HG02973 (cell line): ENCODE measurements around the gene C11orf54.
"Not testable (repeated sequence)": the region's sequence is repeated elsewhere in the genome, so short reads cannot be mapped to it uniquely, and the experiment has no call there.

Experiments used
- ATAC-seq: cut with Tn5 transposase; IDR thresholded peaks from one replicate; pipeline ENCODE4 v1.9.1; 2021; ENCODE audit warnings: moderate library complexity; ENCODE audit not compliant: unreplicated experiment

C11orf54 gene

DNA sequence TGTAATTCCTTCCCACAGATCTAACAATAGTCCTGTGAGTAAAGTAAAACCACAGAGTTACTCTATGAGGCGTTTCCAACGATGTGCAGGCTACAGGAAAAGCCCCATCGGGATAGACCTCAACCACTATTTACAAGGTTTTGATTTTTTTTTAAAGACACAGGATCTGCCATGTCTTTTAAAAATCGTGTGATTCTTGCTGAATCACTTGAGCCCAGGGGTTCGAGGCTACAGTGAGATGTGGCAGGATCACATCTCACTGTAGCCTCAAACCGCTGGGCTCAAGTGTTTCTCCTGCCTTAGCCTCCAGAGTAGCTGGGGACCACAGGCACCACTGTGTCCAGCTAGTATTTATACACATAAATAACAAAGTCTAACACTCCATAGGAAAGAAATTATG, 8.0 kb upstream of the C11orf54 start:
- no peak for ATAC-seq

DNA sequence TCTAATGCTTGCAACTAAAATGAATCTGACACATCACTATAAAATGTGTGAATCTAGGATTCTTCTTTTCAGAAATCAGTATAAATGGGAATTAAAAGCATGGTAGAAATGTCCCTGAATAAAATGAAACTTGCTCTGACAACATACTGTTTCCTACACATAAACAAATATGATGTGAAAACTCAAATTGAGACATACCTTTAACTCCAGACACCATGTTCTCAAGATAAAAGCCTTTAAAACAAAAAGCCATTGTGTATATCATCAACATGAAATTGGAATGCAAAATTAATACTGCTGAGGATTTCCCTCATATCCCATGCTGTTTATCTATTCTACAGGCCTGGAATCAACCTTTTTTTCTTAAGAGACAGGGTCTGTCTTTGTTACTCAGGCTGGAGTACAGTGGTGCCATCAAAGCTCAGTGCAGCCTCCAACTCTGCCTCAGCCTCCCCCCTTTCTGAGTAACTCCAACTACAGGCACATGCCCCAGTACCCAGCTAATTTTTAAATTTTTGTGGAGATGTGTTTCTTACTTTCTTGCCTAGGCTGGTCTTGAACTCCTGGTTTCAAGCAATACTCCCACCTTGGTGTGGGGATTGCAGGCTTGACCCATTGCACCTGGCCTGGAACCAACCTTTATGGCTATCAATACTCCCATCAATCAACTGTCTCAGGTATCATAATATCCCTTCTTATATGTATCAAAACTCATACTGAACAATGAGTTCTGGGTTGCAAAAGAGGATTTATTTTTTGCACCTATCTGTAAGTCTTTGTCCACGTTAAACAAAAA, 6.8 kb upstream of the C11orf54 start:
- no peak for ATAC-seq

DNA sequence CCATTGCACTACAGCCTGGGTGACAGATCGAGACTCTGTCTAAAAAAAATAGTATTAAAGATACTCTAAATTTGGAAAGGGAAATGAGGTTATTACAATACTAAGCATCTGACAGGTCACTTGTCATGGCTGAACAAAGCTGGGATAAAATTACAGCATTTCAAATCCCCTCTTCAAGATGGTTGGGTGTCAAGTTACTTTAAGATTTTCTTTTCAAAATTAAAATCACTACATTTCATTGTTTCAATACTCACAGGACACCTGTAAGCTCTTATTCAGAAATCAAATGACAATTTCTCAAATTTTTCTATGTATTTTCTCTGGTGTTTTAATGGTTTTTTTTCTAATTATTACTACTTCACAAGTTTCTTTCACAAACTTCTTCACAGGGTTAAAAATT, 5.8 kb upstream of the C11orf54 start:
- ATAC-seq = no peak

- ATAC-seq = no peak
These were observed 5.3 kb upstream of the C11orf54 start for GRCh38 chr11:93736129-93736528.

- ATAC-seq = no peak
These were observed 3.4 kb upstream of the C11orf54 start for GRCh38 chr11:93737904-93738612.

GRCh38 chr11:93738647-93739081, 2.8 kb upstream of the C11orf54 start:
- no peak for ATAC-seq

- ATAC-seq = no peak
These were observed 1.3 kb upstream of the C11orf54 start for GRCh38 chr11:93740031-93740729.

DNA sequence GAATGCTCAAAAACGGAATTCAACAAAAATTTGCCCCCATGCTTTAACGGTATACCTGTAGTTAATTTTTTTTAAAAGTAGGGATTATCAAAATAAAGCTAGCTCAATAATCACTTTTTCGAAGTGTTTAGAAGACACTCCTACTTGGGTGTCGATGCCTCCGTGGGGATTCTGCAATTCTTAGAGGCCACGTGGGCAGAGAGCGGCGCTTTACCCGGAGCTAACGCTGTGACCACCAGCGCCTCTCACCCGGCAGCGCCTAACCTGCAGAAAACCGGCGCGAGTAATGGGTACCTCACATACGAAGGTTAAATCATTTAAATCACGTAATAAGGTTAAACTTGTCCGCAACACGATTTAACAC, 760 bp upstream of the C11orf54 start:
- ATAC-seq = peak; percentile 37

GRCh38 chr11:93741882-93742226, 382 bp downstream of the C11orf54 start:
- peak; percentile 12 for ATAC-seq

- no peak for ATAC-seq
These were observed 1.8 kb downstream of the C11orf54 start for GRCh38 chr11:93743291-93743690.

- no peak for ATAC-seq
These were observed 3.2 kb downstream of the C11orf54 start for GRCh38 chr11:93744669-93745004.

GRCh38 chr11:93745005-93745755, 3.7 kb downstream of the C11orf54 start:
- not testable (repeated sequence) for ATAC-seq

GRCh38 chr11:93746101-93746500, 4.6 kb downstream of the C11orf54 start:
- no peak for ATAC-seq

- peak; percentile 79 for ATAC-seq
These were observed 5.7 kb downstream of the C11orf54 start for GRCh38 chr11:93747122-93747521.

DNA sequence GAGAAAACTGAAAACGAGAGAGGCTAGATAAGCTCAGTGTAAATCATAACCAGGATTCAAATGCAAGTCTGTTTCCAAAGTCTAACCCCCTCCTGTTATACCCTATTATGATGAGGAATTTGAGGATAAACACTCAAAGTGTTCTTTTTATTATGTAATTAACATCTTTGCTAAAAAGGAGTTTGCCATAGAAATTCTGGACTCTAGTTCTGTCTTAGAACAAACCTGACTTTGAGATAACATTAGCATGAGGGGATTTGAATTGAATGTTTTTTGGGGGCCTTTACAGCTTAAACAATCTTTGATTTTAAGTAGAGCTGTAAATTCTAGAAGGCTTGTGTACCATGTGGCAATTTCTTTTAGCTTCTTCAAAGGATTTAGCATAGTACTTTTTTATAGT, 9.5 kb downstream of the C11orf54 start:
- no peak for ATAC-seq

GRCh38 chr11:93753241-93753640, 11.8 kb downstream of the C11orf54 start:
- no peak for ATAC-seq

- ATAC-seq = no peak
These were observed 15.3 kb downstream of the C11orf54 start for GRCh38 chr11:93756748-93757147.

GRCh38 chr11:93757301-93757700, 15.8 kb downstream of the C11orf54 start:
- ATAC-seq = no peak

DNA sequence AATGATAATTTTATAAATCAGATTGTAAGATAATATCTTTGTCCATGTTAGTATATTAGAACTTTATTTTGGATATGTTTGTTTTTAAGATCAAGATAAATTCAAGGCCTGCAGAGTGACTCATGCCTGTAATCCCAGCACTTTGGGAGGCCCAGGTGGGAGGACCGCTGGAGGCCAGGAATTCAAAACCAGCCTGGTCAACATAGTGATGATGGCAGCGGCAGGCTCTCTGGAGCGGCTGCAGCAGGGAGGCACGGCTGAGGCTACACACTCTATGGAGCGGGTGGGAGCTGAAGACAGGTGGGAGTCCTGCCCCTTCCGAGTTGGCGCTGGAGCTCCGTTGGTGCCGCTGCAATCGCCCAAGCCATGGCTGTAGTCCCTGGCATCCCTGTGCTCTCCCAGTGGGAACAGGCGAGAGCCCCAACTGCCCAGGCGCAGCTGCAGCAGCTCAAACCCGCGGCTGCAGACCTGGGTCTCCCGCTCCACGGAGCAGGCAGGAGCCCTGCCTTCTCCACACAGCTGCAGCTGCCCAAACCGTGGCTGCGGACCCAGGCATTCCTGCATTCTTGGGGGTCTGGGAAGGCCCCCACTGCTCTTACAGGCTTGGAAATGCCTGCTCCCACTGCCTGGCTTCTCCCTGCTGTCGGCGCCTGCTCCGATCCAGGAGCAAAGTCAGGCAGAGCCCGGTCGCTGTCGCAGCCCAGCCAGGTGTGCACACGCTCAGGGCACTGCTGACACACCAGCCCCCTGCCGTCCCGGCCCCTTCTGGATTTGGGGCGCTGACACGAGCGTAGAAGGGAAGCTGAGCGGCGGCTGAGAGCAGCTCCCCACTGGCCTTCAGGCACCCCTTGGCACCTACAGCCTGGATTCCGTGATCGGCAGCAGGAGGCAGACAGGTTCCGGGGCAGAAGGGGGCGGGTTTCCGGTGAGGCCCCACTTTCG, 16.7 kb downstream of the C11orf54 start:
- ATAC-seq = no peak

- not testable (repeated sequence) for ATAC-seq
These were observed 17.7 kb downstream of the C11orf54 start for GRCh38 chr11:93759123-93759522.
